ENCODE data around the gene GOLGA5.
A peak's percentile ranks its signal among the peaks of the same experiment; 100 is the strongest.
"Not testable (repeated sequence)": the region's sequence is repeated elsewhere in the genome, so short reads cannot be mapped to it uniquely, and the experiment has no call there.

The GOLGA5 gene, protein sequence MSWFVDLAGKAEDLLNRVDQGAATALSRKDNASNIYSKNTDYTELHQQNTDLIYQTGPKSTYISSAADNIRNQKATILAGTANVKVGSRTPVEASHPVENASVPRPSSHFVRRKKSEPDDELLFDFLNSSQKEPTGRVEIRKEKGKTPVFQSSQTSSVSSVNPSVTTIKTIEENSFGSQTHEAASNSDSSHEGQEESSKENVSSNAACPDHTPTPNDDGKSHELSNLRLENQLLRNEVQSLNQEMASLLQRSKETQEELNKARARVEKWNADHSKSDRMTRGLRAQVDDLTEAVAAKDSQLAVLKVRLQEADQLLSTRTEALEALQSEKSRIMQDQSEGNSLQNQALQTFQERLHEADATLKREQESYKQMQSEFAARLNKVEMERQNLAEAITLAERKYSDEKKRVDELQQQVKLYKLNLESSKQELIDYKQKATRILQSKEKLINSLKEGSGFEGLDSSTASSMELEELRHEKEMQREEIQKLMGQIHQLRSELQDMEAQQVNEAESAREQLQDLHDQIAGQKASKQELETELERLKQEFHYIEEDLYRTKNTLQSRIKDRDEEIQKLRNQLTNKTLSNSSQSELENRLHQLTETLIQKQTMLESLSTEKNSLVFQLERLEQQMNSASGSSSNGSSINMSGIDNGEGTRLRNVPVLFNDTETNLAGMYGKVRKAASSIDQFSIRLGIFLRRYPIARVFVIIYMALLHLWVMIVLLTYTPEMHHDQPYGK
- 56.4 to 57.0 reads per million in 2 experiments for total RNA-seq

DNA sequence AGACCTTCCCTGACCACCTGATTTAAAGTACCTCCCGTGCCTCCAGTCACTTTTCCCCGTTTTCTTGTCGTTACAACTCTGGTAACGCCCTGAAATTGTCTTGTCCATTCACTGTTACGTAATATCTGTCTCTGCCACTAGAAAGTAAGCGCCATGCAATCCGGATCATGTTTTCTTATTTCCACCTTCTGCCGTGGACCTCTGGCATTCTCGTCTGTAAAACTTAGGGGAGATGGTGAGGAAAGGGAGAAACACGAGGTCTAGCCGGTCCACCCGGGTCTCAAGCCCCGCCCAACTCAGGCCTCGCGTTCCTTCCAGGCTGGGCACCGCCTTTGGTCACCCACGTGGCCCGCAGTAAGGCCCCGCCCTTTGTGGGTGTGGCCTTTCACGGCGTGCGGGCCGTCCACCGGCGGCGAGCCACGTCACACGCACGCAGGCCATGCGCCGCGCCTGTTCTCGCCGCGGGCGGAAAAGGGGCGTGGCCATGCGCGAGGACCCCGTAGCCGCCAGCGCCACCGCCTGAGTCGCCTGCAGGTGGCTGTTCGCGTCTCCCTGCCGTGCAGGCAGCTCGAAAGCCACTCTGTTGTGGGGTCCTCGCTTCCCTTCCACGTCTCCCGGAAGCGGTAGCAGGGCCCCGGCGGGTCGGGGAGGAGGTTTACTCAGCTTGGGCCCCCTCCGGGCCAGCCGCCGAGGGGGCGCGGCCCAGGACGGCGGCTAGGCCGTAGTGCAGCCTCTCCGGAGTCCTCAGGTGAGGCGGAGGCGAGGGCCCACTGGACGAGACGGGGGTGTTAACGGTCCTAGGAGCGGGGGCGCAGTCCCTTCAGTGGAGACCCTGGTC, at the start of gene GOLGA5:
Gene GOLGA5 (plus strand): TSS at position 597 of the 838 bp plus-strand sequence. CDS start 3,133 bp downstream, outside the sequence.
- peak; percentile 97 for DNase-seq (ENCODE audit: low read depth)

DNA sequence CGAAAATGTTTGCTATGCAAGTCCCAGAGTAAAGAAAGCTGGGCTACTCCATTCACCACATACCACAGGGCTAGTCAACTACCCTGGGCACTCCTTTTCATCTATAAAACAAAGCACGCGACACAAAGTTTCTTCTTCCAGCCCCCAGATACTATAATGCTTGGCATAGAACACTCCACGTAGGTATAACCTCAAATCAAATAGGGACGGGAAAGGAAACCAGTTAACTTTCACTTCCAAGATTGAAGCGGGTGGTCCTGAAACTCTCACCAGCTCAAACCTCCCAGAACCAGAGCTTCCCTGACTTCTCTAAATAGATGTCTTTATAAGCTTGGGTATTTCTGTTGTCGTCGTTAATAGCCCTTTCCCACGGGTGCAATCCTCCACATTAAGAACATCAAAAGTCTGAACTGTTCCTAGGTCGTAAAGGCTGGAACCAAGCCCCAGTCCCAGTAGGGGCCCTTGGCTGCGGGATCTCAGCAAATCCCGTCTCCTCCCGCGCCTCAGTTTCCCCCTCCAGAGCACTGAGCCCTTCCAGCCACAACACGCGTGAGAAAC, 46.3 kb upstream of the GOLGA5 start:
- no peak for DNase-seq (ENCODE audit: low read depth)

DNA sequence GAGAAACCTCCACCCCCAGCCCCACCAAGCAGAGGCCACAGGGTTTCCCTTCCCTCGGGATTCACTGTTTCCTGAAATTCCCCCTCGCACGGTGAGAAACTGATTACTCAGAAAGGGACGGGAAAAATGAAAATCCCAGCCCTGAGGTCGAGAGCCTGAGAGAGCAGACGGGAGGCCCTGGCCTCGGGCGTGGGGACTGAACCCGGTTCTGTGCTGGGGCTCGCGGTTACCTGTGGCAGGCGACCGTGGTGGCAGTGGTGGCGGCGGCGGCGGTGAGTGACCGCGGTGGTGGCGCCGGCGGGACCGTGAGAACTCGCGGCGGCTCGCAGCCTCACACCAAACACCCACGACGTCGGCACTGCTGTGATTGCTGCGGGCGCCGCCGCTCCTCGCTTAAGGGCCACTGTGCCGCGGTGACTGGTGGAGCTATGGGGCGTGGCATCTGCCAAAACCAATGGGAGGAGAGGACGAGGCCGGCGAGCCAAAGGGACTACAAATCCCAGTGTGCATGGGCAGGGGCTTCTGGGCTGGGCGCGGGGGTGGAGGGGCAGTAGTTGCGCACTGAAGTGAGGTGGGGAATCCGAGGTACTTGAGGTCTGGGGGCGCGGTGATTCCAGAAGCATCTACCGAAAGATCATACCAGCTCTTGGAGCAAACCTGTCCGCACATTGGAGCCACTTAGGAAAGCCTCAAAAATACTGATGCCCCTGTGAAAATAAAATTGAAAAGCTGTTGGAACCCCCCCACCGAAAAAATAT, 45.7 kb upstream of the GOLGA5 start, which contains the start of gene LGMN:
Gene LGMN (minus strand): TSS at position 369 of the 758 bp plus-strand sequence. CDS start 15,841 bp downstream, outside the sequence.
- DNase-seq (ENCODE audit: low read depth) = peak; percentile 68

DNA sequence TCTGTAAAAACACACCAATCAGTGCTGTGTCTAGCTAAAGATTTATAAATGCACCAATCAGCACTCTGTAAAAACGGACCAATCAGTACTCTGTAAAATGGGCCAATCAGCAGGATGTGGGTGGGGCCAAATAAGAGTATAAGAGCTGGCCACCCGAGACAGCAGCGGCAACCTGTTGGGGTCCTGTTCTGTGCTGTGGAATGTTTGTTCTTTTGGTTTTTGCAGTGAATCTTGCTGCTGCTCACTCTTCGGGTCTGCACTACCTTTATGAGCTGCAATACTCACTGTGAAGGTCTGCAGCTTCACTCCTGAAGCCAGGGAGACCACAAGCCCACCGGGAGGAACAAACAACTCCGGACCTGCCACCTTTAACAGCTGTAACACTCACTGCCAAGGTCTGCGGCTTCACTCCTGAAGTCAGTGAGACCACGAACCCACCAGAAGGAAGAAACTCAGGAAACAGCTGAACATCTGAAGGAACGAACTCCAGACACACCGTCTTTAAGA, 43.8 kb upstream of the GOLGA5 start:
- DNase-seq (ENCODE audit: low read depth) = peak; percentile 30

DNA sequence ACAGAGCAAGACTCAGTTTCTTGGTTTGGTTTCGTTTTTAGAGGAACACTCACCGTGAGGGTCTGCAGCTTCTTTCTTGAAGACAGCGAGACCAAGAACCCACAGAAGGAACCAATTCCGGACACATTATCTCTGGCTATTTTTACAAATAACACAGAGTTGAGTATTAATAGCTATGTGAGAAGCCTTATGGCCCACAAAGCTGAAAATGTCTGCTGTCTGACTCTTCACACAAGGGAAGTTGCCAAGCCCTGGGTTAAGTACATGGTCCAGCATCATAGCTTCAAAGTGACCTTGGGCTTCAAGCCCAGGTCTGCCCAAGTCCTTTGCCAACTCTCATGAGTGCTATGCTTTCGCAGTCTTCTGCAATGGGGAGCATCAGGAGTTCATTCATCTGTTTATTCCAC, 43.1 kb upstream of the GOLGA5 start:
- no peak for DNase-seq (ENCODE audit: low read depth)

DNA sequence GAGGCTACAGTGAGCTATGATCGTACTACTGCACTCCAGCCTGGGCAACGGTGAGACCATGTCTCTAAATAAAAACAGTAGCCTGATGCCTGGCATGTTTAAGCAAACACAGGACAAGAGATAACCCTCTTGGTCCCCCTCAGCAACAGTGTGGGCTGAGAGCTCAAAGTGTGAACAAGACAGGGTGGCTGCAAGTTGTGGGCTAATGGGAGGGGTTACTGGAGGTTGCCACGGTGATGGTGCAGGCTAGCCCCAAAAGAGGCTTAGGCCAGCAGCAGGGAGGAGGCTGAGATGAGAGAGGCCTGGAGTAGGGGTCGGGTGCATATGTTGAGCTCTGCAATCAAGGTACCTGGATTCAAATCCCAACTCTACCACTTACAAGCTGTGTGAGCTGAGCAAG, 42.3 kb upstream of the GOLGA5 start:
- DNase-seq (ENCODE audit: low read depth) = no peak

DNA sequence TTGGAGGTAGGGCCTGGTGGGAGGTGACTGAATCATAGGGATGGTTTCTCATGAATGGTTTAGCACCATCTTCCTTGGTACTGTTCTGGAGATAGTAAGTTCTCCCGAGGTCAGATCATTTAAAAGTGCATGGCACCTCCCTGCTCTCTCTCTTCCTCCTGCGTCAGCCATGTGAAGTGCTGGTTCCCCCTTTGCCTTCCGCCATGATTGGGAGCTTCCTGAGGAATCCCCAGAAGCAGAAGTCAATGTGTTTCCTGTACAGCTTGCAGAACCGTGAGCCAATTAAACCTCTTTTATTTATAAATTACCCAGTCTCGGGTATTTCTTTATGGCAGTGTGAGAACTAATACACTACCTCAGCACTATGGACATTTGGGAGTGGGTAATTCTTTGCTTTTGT, 40.9 kb upstream of the GOLGA5 start:
- no peak for DNase-seq (ENCODE audit: low read depth)

DNA sequence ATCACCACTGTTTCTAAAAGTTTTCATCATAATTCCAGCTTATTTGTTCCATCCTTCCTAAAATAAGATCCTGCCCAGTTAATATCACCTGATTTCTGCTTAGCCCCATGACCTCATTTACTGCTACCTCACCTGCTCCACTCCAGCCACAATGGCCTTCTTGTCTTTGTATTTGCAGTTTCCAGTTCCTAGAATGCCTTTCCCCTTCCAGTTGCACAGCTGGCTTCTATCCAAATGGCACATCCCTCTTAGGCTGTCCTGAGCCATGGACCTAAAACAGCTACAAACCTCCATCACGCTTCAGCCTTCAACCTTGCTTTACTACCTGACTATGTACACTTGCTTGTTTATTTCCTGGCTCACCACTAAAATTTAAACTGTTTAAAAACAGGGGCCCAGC, 39.1 kb upstream of the GOLGA5 start:
- no peak for DNase-seq (ENCODE audit: low read depth)

DNA sequence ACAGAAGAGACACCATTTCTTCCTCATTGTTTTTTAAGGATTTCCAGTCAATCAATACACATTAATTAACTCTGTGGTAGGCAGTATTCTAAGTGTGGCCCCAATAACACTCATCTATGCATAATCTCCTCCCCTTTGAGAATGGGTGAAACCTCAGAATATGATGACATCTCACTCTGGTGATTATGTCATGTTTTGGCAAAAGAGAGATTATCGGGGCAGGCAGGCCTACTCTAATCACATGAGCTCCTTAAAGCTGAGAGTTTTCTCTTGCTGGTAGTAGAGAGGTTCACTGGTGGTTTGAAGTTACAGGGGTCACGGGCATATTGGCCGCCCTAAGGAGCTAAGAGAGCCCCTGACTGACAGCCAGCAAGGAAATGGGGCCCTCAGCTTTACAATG, 38.6 kb upstream of the GOLGA5 start:
- no peak for DNase-seq (ENCODE audit: low read depth)

DNA sequence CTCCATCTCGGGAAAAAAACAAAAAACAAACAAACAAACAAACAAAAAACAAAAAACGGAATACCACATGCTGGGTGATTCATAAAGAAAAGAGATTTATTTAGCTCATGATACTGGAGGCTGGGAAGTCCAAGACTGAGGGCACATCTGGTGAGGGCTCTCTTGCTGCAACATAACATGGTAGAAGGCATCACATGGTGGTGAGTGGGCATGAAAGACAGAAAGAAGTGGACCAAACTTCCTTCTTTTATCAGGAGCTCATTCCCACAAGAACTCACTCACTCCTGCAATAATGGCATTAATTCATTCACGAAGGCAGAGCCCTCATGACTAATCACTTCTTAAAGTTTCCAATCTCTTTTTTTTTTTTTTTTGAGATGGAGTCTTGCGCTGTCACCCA, 37.7 kb upstream of the GOLGA5 start:
- no peak for DNase-seq (ENCODE audit: low read depth)

DNA sequence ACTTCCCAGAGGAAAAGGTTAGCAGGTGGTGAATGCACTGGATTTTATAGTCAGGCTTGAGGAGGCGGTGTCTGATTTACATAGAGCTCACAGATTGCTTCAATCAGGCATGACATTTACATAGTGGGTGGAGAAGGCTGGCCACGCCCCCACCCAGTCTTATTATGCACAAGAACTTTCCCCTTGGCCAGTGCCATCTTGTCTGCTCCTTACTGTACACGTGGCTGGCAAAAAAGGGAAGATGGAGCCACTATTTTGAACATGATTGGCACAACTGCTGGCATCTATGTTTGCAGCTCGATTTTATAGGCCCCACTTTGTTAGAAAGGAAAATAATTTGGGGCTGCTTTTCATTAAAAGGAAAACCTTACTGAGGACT, 34.8 kb upstream of the GOLGA5 start:
- DNase-seq (ENCODE audit: low read depth) = no peak

DNA sequence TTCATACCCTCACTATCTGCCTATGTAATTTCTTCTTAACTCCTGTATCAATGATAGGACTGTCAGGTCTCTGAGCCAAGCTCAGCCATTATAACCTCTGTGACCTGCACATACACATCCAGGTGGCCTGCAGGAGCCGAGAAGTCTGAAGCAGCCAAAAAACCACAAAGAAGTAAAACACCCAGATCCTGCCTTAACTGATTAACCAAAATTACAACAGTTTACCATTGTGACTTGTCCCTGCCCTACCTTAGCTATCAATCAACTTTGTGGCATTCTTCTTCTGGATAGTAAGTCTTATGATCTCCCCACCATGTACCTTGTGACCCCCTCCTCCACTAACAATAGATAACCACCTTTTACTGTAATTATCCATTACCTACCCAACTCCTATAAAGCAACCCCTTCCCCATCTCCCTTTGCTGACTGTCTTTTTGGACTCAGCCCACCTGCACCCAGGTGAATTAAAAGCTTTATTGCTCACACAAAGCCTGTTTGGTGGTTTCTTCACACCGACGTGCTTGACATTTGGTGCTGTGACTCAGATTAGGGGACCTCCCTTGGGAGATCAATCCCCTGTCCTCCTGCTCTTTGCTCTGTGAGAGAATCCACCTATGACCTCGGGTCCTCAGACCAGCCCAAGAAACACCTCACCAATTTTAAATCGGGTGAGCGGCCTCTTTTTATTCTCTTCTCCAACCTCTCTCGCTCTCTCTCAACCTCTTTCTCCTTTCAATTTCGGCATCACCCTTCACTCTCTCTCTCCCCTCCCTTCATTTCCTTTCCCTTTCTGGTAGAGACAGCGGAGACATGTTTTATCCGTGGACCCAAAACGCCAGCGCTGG, 34.2 kb upstream of the GOLGA5 start:
- DNase-seq (ENCODE audit: low read depth) = no peak

DNA sequence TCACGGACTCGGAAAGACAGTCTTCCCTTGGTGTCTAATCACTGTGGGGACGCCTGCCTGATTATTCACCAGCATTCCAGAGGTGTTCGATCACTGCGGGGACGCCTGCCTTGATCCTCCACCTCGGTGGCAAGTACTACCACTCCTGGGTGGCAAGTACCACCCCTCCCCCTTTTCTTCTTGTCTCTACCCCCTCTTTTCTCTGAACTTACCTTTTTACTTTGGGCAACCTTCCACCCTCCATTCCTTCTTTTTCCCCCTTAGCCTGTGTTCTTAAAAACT, 33.6 kb upstream of the GOLGA5 start:
- DNase-seq (ENCODE audit: low read depth) = no peak

DNA sequence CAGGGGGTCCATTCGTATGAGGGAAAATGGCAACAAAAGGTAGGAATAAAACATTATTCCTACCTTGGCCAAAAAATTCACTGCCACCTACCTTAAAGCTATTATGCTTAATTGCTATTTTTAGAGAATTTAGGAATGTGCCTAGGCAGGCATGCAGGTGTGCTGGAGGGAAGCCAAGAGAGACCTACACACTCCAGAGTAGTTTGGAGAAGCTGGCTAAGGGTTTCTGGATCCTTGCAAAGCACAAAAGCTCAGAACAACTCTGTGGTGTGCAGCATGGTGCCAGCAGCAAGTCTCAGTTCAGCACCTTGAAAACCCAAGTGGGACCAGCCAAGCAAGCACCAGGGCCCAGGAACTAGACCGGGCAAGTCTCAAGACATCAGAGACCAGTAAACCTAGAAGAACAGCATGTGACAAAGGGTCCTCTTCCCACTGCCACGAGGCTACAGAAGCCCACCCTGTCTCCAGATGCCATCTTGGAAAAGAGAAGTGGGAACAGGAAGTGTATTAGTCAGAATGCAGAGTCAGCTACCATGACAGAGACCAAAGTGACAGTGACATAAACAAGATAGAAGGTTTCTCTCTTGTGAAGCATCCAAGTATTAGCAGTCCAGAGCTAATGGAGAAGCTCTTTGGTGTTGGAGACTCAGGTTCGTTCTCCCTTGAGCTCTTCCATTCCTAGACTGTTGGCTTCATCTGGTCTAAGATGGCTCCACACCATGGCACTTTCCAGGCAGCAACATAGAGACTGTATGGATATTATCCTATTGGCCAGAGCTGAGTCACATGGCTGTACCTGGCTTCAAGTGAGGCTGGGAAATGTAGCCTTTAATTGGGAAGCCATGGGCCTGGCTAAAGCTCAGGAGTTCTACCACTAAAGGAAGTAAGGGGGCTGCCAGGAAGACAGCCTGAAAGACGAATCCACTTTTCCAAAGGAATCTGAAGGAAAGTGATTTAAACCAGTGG, 30.2 kb upstream of the GOLGA5 start:
- not testable (repeated sequence) for DNase-seq (ENCODE audit: low read depth)

DNA sequence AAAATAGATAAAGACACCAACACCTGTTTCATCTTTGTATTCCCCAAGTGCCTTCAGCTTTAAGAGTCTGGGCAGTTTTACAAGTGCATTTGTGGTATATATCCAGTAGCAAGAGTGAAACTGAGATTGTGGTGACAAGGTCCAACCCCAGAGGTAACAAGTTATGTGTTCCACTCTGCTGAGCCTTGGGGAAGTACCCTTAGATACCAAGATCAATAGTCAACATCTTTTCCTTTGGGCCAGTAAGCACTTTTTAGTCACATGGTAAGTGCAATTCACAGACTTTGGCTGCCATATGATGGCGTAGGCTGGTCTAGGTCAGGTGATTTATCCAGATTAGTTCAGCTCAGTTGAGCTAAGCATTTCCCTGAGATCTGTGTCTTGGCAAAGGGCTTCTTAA, 25.9 kb upstream of the GOLGA5 start:
- DNase-seq (ENCODE audit: low read depth) = not testable (repeated sequence)

DNA sequence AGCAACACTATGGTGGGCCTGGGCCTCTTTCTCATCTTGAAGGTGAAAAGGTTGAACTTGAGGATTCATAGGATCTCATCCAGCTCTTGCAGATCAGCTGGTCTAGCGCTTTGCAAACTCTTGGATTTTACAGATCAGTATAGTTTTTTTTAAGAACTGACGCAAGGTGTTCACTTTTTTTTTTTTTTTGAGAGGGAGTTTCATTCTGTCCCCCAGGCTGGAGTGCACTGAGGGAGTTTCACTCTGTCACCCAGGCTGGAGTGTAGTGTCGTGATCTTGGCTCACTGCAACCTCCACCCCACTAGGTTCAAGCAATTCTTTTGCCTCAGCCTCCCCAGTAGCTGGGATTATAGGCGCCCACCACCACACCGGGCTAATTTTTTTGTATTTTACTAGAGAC, 25.3 kb upstream of the GOLGA5 start:
- no peak for DNase-seq (ENCODE audit: low read depth)

DNA sequence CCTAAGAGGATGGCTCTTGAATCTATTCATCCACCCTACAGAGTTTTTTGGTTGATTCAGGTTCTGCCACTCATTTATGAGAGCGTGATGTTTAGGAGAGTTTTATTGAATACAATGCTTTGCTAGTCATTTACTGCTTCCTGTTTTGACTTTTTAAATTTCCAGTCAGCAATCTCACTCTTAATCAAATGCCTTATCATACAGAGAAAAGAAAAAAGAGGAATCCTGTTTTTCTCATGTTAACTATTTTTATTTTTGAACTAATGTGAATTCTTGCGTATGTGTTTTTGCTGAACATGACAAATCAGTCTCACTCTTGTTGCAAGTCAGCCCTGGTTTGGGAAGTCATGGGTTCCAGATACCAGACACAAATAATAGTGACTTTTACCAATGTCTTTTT, 23.6 kb upstream of the GOLGA5 start:
- no peak for DNase-seq (ENCODE audit: low read depth)

DNA sequence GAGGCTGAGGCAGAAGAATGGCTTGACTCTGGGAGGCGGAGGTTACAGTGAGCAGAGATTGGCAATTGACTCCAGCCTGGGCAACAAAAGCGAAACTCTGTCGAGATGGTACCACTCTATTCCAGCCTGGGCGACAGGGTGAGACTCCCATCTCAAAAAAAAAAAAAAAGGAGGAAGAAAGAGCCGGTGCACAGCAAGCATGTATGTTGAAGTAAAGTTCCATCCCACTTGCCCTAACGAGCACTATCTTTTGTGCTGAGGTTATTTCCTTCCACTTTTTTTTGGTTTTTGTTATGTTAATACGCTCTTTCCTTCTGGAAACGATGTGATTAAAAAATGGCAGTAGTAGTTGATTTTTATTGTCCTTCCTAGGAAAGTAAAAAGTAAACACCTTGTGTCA, 19.5 kb upstream of the GOLGA5 start:
- DNase-seq (ENCODE audit: low read depth) = no peak

DNA sequence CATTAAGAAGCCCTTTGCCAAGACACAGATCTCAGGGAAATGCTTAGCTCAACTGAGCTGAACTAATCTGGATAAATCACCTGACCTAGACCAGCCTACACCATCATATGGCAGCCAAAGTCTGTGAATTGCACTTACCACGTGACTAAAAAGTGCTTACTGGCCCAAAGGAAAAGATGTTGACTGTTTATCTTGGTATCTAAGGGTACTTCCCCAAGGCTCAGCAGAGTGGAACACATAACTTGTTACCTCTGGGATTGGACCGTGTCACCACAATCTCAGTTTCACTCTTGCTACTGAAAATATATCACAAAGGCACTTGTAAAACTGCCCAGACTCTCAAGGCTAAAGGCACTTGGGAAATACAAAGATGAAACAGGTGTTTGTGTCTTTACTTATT, 18.8 kb upstream of the GOLGA5 start:
- not testable (repeated sequence) for DNase-seq (ENCODE audit: low read depth)
